Activated CD4-positive, alpha-beta T cell treated with anti-CD3 and anti-CD28 coated beads, Interleukin-2, amount 50 U/mL, for 16 hours (primary cell): ENCODE results near the gene RNASEH2B.
A peak's percentile ranks its signal among the peaks of the same experiment; 100 is the strongest.

Experiments used
- DNase-seq: peaks from one replicate; pipeline ENCODE4 v3.0.0-alpha.2; 2020

RNASEH2B gene

GRCh38 chr13:50942630-50943311 is 33.2 kb downstream of the RNASEH2B start:
- no peak for DNase-seq

GRCh38 chr13:50945669-50946068 is 36.1 kb downstream of the RNASEH2B start:
- DNase-seq: no peak

- no peak for DNase-seq
Observed at GRCh38 chr13:50948601-50949000, 39.0 kb downstream of the RNASEH2B start.

GRCh38 chr13:50950849-50951248 is 41.3 kb downstream of the RNASEH2B start:
- no peak for DNase-seq

- DNase-seq: no peak
Observed at GRCh38 chr13:50951366-50951765, 41.8 kb downstream of the RNASEH2B start.

- no peak for DNase-seq
Observed at GRCh38 chr13:50955241-50955640, 45.6 kb downstream of the RNASEH2B start.

- no peak for DNase-seq
Observed at GRCh38 chr13:50955798-50956197, 46.2 kb downstream of the RNASEH2B start.

GRCh38 chr13:50957620-50958019 is 48.0 kb downstream of the RNASEH2B start:
- no peak for DNase-seq

GRCh38 chr13:50969691-50970090 is 60.1 kb downstream of the RNASEH2B start:
- DNase-seq: peak; percentile 6

- DNase-seq: no peak
Observed at GRCh38 chr13:50970956-50971355, 61.4 kb downstream of the RNASEH2B start.

GRCh38 chr13:50974268-50974667 is 64.7 kb downstream of the RNASEH2B start:
- DNase-seq: no peak

GRCh38 chr13:50979187-50979586 is 69.6 kb downstream of the RNASEH2B start:
- DNase-seq: no peak

- DNase-seq: no peak
Observed at GRCh38 chr13:50981686-50982085, 72.1 kb downstream of the RNASEH2B start.

- DNase-seq: no peak
Observed at GRCh38 chr13:50989476-50989875, 79.9 kb downstream of the RNASEH2B start.

GRCh38 chr13:50990065-50990817 is 80.7 kb downstream of the RNASEH2B start:
- no peak for DNase-seq

- no peak for DNase-seq
Observed at GRCh38 chr13:50990818-50991506, 81.4 kb downstream of the RNASEH2B start.

- DNase-seq: peak; percentile 66
Observed at GRCh38 chr13:50991579-50992521, 82.3 kb downstream of the RNASEH2B start.

GRCh38 chr13:50993371-50993770 is 83.8 kb downstream of the RNASEH2B start:
- no peak for DNase-seq

- DNase-seq: no peak
Observed at GRCh38 chr13:50993934-50994333, 84.3 kb downstream of the RNASEH2B start.

- DNase-seq: no peak
Observed at GRCh38 chr13:50994651-50995050, 85.1 kb downstream of the RNASEH2B start.

GRCh38 chr13:50995854-50996253 is 86.3 kb downstream of the RNASEH2B start:
- DNase-seq: no peak

- DNase-seq: no peak
Observed at GRCh38 chr13:50998326-50998725, 88.7 kb downstream of the RNASEH2B start.

GRCh38 chr13:50999641-51000040 is 90.0 kb downstream of the RNASEH2B start:
- no peak for DNase-seq
